ENCODE results near the gene MAVS.

Gene MAVS

GRCh38 chr20:3885715-3886114, 39.1 kb downstream of the MAVS start:
- H3K4me3 ChIP-seq (ENCODE audit: low read length): no peak overlapping the region
- no peak for TF ChIP-seq CTCF (conservative IDR thresholded peaks at IDR 0.05; ENCODE audit: low read depth, low read length)
- DNase-seq (ENCODE audit: low read depth): no peak

GRCh38 chr20:3887876-3888620, 41.4 kb downstream of the MAVS start:
- H3K4me3 ChIP-seq (ENCODE audit: low read length): peak overlapping the region; percentile 78
- TF ChIP-seq CTCF (conservative IDR thresholded peaks at IDR 0.05; ENCODE audit: low read depth, low read length): no peak
- DNase-seq (ENCODE audit: low read depth): no peak

GRCh38 chr20:3888622-3889488, 42.2 kb downstream of the MAVS start, which contains the start of gene PANK2:
PANK2 (plus strand) TSS chr20:3889387.
- peak; percentile 97 for DNase-seq (ENCODE audit: low read depth)
- TF ChIP-seq CTCF (conservative IDR thresholded peaks at IDR 0.05; ENCODE audit: low read depth, low read length): peak; percentile 67
- peak within 1 kb of the TSS; percentile 78 for H3K4me3 ChIP-seq (ENCODE audit: low read length)

DNA sequence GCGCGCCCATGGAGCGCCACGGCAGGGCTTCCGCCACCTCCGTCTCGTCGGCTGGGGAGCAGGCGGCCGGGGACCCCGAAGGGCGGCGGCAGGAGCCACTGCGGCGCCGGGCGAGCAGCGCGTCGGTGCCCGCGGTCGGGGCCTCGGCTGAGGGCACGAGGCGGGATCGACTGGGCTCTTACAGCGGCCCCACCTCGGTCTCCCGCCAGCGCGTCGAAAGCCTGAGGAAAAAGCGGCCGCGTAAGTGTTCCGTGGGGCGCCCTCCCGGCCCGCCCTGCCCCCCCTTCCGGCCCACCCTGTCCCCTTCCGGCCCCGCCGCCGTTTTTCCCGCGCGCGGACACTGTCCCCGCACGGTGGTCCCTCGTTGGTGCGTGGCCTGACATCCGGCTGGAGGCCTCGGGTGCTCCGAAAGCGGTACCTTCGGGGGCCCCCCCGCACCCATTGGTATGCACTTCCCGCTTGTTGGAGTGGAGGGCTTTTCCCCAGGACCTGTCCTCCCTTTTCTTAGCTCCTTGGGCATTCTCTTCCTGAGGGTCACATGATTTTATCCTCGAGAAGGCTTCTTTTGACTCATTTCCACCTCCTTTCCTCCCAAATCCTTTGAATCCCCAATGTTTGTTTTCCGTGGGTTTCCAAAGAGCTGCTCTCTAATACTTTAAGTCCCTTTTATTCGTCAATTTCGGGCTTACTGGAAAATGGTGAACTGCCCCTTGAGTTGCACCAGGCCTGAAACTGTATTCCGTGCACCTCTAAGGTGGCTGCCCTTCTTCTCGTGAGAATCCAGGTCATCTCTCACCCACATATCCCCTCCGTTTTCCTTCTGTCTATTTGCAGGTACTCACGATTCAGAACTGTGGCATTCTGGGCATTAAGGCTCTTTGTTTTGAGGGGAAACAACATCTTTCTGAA, 43.1 kb downstream of the MAVS start:
- peak overlapping the region; percentile 78 for H3K4me3 ChIP-seq (ENCODE audit: low read length)
- no peak for TF ChIP-seq CTCF (conservative IDR thresholded peaks at IDR 0.05; ENCODE audit: low read depth, low read length)
- DNase-seq (ENCODE audit: low read depth): no peak

DNA sequence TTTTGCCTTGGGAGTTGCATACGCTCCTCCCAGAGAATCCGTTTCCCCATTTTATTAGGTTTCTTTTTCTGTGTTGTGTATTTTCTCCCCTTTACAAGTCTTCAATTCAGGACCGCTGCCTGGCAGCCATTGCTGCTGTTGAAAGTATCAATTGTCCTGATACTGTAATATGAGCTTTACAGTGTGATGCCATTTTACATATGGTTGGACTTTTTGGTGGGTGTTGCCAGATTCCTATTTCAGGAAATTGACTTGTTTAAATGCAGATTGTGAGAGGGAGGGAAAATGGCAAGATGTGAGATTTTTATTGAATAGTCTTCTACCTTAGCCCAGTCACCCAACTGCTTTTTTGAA, 43.7 kb downstream of the MAVS start:
- H3K4me3 ChIP-seq (ENCODE audit: low read length): peak overlapping the region; percentile 78
- TF ChIP-seq CTCF (conservative IDR thresholded peaks at IDR 0.05; ENCODE audit: low read depth, low read length): no peak
- DNase-seq (ENCODE audit: low read depth): no peak

DNA sequence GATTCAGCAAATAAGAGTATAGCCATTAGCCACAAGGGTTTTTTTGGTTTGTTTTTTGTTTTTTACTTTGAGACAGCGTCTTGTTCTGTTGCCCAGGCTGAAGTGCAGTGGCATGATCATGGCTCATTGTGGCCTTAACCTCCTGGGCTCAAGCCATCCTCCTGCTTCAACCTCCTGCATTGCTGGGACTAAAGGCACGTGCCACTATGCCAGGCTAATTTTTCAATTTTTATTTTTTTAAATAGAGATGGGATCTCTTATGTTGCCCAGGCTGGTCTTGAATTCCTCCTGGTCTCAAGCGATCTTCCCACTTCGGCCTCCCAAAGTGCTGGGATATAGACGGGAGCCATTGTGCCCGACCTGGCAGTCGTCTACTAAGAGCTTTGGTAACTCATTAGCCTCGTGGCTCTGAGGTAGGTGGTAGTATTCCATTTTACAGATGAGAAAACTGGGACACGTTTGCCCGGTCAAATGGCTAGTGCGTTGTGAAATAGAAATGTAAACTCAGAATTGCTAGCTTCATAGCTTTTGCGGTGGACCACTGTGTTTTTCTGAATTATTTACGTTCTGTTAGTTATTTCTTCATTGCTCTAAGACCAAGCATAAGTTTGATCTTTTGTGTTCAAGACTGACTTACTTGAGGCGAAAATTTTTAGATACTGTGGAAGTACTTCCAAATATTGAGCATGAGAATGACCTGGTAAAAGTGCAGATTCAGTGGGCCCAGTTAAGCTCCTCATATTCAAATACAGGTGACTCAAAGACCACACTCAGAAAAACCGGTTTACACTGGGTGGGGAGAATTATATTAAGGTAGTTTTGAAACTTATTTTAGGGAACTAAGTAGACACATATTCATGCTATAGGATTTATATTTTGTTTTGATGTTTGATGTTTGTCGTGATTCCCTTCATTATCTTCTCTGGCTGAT, 44.6 kb downstream of the MAVS start:
- DNase-seq (ENCODE audit: low read depth): no peak
- no peak for TF ChIP-seq CTCF (conservative IDR thresholded peaks at IDR 0.05; ENCODE audit: low read depth, low read length)
- H3K4me3 ChIP-seq (ENCODE audit: low read length): peak overlapping the region; percentile 78

All from retinal pigment epithelial cell (primary cell).